HG03469 (cell line): Measurements from ENCODE around the gene DUSP22.

Experiments used
- ATAC-seq: cut with Tn5 transposase; IDR thresholded peaks from one replicate; pipeline ENCODE4 v1.9.1; 2021; ENCODE audit warnings: mild to moderate bottlenecking, moderate library complexity, moderate number of reproducible peaks; ENCODE audit not compliant: unreplicated experiment

DUSP22 gene

GRCh38 chr6:391559-392440 lies 99.5 kb downstream of the DUSP22 start, which contains the start of gene IRF4:
IRF4 (plus strand) TSS chr6:391752; CDS start chr6:393153, 1,401 bp downstream.
- no peak for ATAC-seq

GRCh38 chr6:392441-393390 lies 100.4 kb downstream of the DUSP22 start:
- no peak for ATAC-seq

- no peak for ATAC-seq
These were observed 101.3 kb downstream of the DUSP22 start for GRCh38 chr6:393391-394221.

GRCh38 chr6:394641-395289 lies 102.5 kb downstream of the DUSP22 start:
- no peak for ATAC-seq

- no peak for ATAC-seq
These were observed 103.3 kb downstream of the DUSP22 start for GRCh38 chr6:395432-396125.

- ATAC-seq: no peak
These were observed 103.8 kb downstream of the DUSP22 start for GRCh38 chr6:396126-396520.

- no peak for ATAC-seq
These were observed 104.8 kb downstream of the DUSP22 start for GRCh38 chr6:397056-397455.

- no peak for ATAC-seq
These were observed 105.3 kb downstream of the DUSP22 start for GRCh38 chr6:397604-398003.

GRCh38 chr6:398065-398464 lies 105.8 kb downstream of the DUSP22 start:
- ATAC-seq: no peak

GRCh38 chr6:398558-399078 lies 106.3 kb downstream of the DUSP22 start:
- no peak for ATAC-seq

GRCh38 chr6:399785-400534 lies 107.7 kb downstream of the DUSP22 start:
- peak; percentile 34 for ATAC-seq

- no peak for ATAC-seq
These were observed 108.5 kb downstream of the DUSP22 start for GRCh38 chr6:400815-401214.
